ENCODE data around the gene C1orf167.

Gene C1orf167

GRCh38 chr1:11736746-11737639 is 25.0 kb upstream of the C1orf167 start:
- peak; percentile 61 for DNase-seq (ENCODE audit: low spot score)

- DNase-seq (ENCODE audit: low spot score), result no peak
Measured at GRCh38 chr1:11738096-11738495, 23.9 kb upstream of the C1orf167 start.

- DNase-seq (ENCODE audit: low spot score), result no peak
Measured at GRCh38 chr1:11738783-11739182, 23.2 kb upstream of the C1orf167 start.

- DNase-seq (ENCODE audit: low spot score), result no peak
Measured at GRCh38 chr1:11740258-11741192, 21.5 kb upstream of the C1orf167 start.

GRCh38 chr1:11741482-11741881 is 20.5 kb upstream of the C1orf167 start:
- no peak for DNase-seq (ENCODE audit: low spot score)

- DNase-seq (ENCODE audit: low spot score), result no peak
Measured at GRCh38 chr1:11741919-11742558, 20.0 kb upstream of the C1orf167 start.

- DNase-seq (ENCODE audit: low spot score), result no peak
Measured at GRCh38 chr1:11744287-11744686, 17.7 kb upstream of the C1orf167 start.

- DNase-seq (ENCODE audit: low spot score), result no peak
Measured at GRCh38 chr1:11746092-11746491, 15.9 kb upstream of the C1orf167 start.

- no peak for DNase-seq (ENCODE audit: low spot score)
Measured at GRCh38 chr1:11746795-11747487, 15.1 kb upstream of the C1orf167 start.

GRCh38 chr1:11748294-11749202 is 13.4 kb upstream of the C1orf167 start:
- no peak for DNase-seq (ENCODE audit: low spot score)

GRCh38 chr1:11749203-11749689 is 12.7 kb upstream of the C1orf167 start:
- peak; percentile 73 for DNase-seq (ENCODE audit: low spot score)

- peak; percentile 8 for DNase-seq (ENCODE audit: low spot score)
Measured at GRCh38 chr1:11749996-11750395, 12.0 kb upstream of the C1orf167 start.

- DNase-seq (ENCODE audit: low spot score), result peak; percentile 8
Measured at GRCh38 chr1:11751087-11751486, 10.9 kb upstream of the C1orf167 start.

GRCh38 chr1:11752359-11753088 is 9.5 kb upstream of the C1orf167 start:
- DNase-seq (ENCODE audit: low spot score), result no peak

- DNase-seq (ENCODE audit: low spot score), result no peak
Measured at GRCh38 chr1:11753555-11754208, 8.3 kb upstream of the C1orf167 start.

GRCh38 chr1:11757047-11757446 is 4.9 kb upstream of the C1orf167 start:
- no peak for DNase-seq (ENCODE audit: low spot score)

GRCh38 chr1:11759791-11760190 is 2.2 kb upstream of the C1orf167 start:
- DNase-seq (ENCODE audit: low spot score), result no peak

- DNase-seq (ENCODE audit: low spot score), result no peak
Measured at GRCh38 chr1:11761285-11761684, 708 bp upstream of the C1orf167 start.

- DNase-seq (ENCODE audit: low spot score), result no peak
Measured at GRCh38 chr1:11764115-11764514, 2.1 kb downstream of the C1orf167 start.

Measured in D341Med (cell line).